Measurements from ENCODE around the gene SRSF4.

DNA sequence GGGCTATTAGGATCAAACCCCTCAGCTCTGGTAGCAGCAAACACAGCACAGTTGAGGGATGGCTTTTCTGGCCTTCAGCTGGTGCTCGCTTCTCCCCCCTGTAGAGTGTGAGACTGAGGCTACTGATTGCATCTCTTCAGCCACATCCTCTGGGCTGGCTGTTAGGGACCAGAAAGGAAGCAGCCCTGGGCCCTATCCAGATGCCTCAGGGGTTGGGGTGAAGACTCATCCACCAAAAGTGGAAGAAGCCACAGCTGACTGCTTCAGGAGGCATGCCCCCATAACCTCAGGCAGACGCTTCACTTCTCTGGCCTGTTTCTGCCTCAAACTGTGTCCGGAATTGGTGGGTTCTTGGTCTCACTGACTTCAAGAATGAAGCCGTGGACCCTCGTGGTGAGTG, 51.8 kb downstream of the SRSF4 start:
- TF ChIP-seq CTCF (IDR thresholded peaks at IDR 0.05; ENCODE audit: borderline replicate concordance, extremely low read depth, low read length, poor library complexity, severe bottlenecking) (no peak), EZH2 (IDR thresholded peaks at IDR 0.05; ENCODE audit: borderline replicate concordance, low read depth, low read length, severe bottlenecking) (no peak)

Data from DND-41 (cell line).